Measurements from ENCODE around the gene COX7B2. TPM values are rescaled to one million over a fixed set of nuclear protein-coding genes. Genes with fewer than 3 reads are reported as not detected.

The COX7B2 gene
- polyA plus RNA-seq, 6 donors from 2014 or later: not detected

- H3K27ac Mint-ChIP-seq: no peak overlapping the region
- no peaks in the 10 kb centered on the region for H3K4me1 Mint-ChIP-seq
- no peak overlapping the region for H3K4me3 Mint-ChIP-seq
- H3K9me3 Mint-ChIP-seq: no peaks in the 10 kb centered on the region
- H3K27me3 Mint-ChIP-seq: peaks cover 0 to 3% (median 0%) of the 10 kb centered on the region in 3 donors
- H3K36me3 Mint-ChIP-seq: no peaks in the 10 kb centered on the region
- ATAC-seq (ENCODE audit: low read depth in 2 of 2): no peak
- no peak for DNase-seq
Measured at GRCh38 chr4:46856333-46856732, 52.7 kb downstream of the COX7B2 start.

- H3K4me3 Mint-ChIP-seq: no peak overlapping the region
- no peaks in the 10 kb centered on the region for H3K4me1 Mint-ChIP-seq
- H3K27me3 Mint-ChIP-seq: no peaks in the 10 kb centered on the region
- no peaks in the 10 kb centered on the region for H3K9me3 Mint-ChIP-seq
- no peak overlapping the region for H3K27ac Mint-ChIP-seq
- ATAC-seq (ENCODE audit: low read depth in 2 of 2): no peak
- DNase-seq: no peak
- H3K36me3 Mint-ChIP-seq: no peaks in the 10 kb centered on the region
Measured at GRCh38 chr4:46852800-46853199, 56.2 kb downstream of the COX7B2 start.

GRCh38 chr4:46850026-46850425, 59.0 kb downstream of the COX7B2 start:
- DNase-seq: no peak
- ATAC-seq (ENCODE audit: low read depth in 2 of 2): no peak

GRCh38 chr4:46844325-46844917, 64.6 kb downstream of the COX7B2 start:
- DNase-seq (peak; percentile 5), ATAC-seq (ENCODE audit: low read depth in 2 of 2) (no peak)
- H3K4me3 Mint-ChIP-seq: no peak overlapping the region
- no peaks in the 10 kb centered on the region for H3K27me3 Mint-ChIP-seq
- no peaks in the 10 kb centered on the region for H3K4me1 Mint-ChIP-seq
- H3K9me3 Mint-ChIP-seq: no peaks in the 10 kb centered on the region
- H3K36me3 Mint-ChIP-seq: no peaks in the 10 kb centered on the region
- no peak overlapping the region for H3K27ac Mint-ChIP-seq

More at GRCh38 chr4:46850026-46850425, 59.0 kb downstream of the COX7B2 start:
- Mint-ChIP-seq H3K9me3 (no peaks in the 10 kb centered on the region), H3K36me3 (no peaks in the 10 kb centered on the region), H3K4me3 (no peak overlapping the region), H3K4me1 (no peaks in the 10 kb centered on the region), H3K27ac (no peak overlapping the region), H3K27me3 (no peaks in the 10 kb centered on the region)

GRCh38 chr4:46839128-46839527, 69.9 kb downstream of the COX7B2 start:
- H3K4me1 Mint-ChIP-seq: no peaks in the 10 kb centered on the region
- ATAC-seq (ENCODE audit: low read depth in 2 of 2) (no peak), DNase-seq (no peak)
- H3K36me3 Mint-ChIP-seq: no peaks in the 10 kb centered on the region
- no peak overlapping the region for H3K4me3 Mint-ChIP-seq
- peak overlapping the region in 1 of 6 donors; percentile 56 for H3K27ac Mint-ChIP-seq
- no peaks in the 10 kb centered on the region for H3K9me3 Mint-ChIP-seq
- H3K27me3 Mint-ChIP-seq: no peaks in the 10 kb centered on the region

GRCh38 chr4:46837639-46838038, 71.4 kb downstream of the COX7B2 start:
- no peak for ATAC-seq (ENCODE audit: low read depth in 2 of 2)
- no peak overlapping the region for H3K4me3 Mint-ChIP-seq
- no peaks in the 10 kb centered on the region for H3K36me3 Mint-ChIP-seq
- no peaks in the 10 kb centered on the region for H3K4me1 Mint-ChIP-seq
- no peak overlapping the region for H3K27ac Mint-ChIP-seq
- no peak for DNase-seq
- H3K27me3 Mint-ChIP-seq: no peaks in the 10 kb centered on the region
- H3K9me3 Mint-ChIP-seq: peaks cover 0 to 1% (median 0%) of the 10 kb centered on the region in 7 donors

- H3K27ac Mint-ChIP-seq: no peak overlapping the region
- no peaks in the 10 kb centered on the region for H3K27me3 Mint-ChIP-seq
- no peak for ATAC-seq (ENCODE audit: low read depth in 2 of 2)
- H3K9me3 Mint-ChIP-seq: peaks cover 0 to 6% (median 0%) of the 10 kb centered on the region in 7 donors
- H3K4me1 Mint-ChIP-seq: no peaks in the 10 kb centered on the region
- H3K4me3 Mint-ChIP-seq: no peak overlapping the region
- no peaks in the 10 kb centered on the region for H3K36me3 Mint-ChIP-seq
- DNase-seq: no peak
Measured at GRCh38 chr4:46836584-46836983, 72.5 kb downstream of the COX7B2 start.

- Mint-ChIP-seq H3K4me3 (no peak overlapping the region), H3K27ac (no peak overlapping the region), H3K4me1 (no peaks in the 10 kb centered on the region), H3K36me3 (no peaks in the 10 kb centered on the region), H3K27me3 (no peaks in the 10 kb centered on the region), H3K9me3 (peaks cover 0 to 11% (median 3%) of the 10 kb centered on the region in 7 donors)
- no peak for ATAC-seq (ENCODE audit: low read depth in 2 of 2)
- DNase-seq: no peak
Measured at GRCh38 chr4:46830971-46831454, 78.0 kb downstream of the COX7B2 start.

- H3K4me1 Mint-ChIP-seq: no peaks in the 10 kb centered on the region
- no peaks in the 10 kb centered on the region for H3K36me3 Mint-ChIP-seq
- DNase-seq (no peak), ATAC-seq (ENCODE audit: low read depth in 2 of 2) (no peak)
- no peaks in the 10 kb centered on the region for H3K27me3 Mint-ChIP-seq
- peaks cover 0 to 6% (median 5%) of the 10 kb centered on the region in 7 donors for H3K9me3 Mint-ChIP-seq
- no peak overlapping the region for H3K4me3 Mint-ChIP-seq
- no peak overlapping the region for H3K27ac Mint-ChIP-seq
Measured at GRCh38 chr4:46820154-46820553, 88.9 kb downstream of the COX7B2 start.

GRCh38 chr4:46819095-46819494, 90.0 kb downstream of the COX7B2 start:
- H3K4me1 Mint-ChIP-seq: no peaks in the 10 kb centered on the region
- DNase-seq: no peak
- H3K4me3 Mint-ChIP-seq: no peak overlapping the region
- H3K27me3 Mint-ChIP-seq: no peaks in the 10 kb centered on the region
- H3K27ac Mint-ChIP-seq: no peak overlapping the region
- no peaks in the 10 kb centered on the region for H3K9me3 Mint-ChIP-seq
- no peaks in the 10 kb centered on the region for H3K36me3 Mint-ChIP-seq
- no peak for ATAC-seq (ENCODE audit: low read depth in 2 of 2)

- DNase-seq (no peak), ATAC-seq (ENCODE audit: low read depth in 2 of 2) (no peak)
- H3K36me3 Mint-ChIP-seq: no peaks in the 10 kb centered on the region
- H3K27ac Mint-ChIP-seq: no peak overlapping the region
- H3K4me1 Mint-ChIP-seq: no peaks in the 10 kb centered on the region
- no peaks in the 10 kb centered on the region for H3K9me3 Mint-ChIP-seq
- no peaks in the 10 kb centered on the region for H3K27me3 Mint-ChIP-seq
- H3K4me3 Mint-ChIP-seq: no peak overlapping the region
Measured at GRCh38 chr4:46818604-46819003, 90.4 kb downstream of the COX7B2 start.

- Mint-ChIP-seq H3K4me3 (no peak overlapping the region), H3K4me1 (no peaks in the 10 kb centered on the region), H3K27me3 (no peaks in the 10 kb centered on the region), H3K27ac (no peak overlapping the region), H3K36me3 (no peaks in the 10 kb centered on the region), H3K9me3 (peaks cover 0 to 4% (median 0%) of the 10 kb centered on the region in 7 donors)
- ATAC-seq (ENCODE audit: low read depth in 2 of 2): no peak
- no peak for DNase-seq
Measured at GRCh38 chr4:46817806-46818205, 91.2 kb downstream of the COX7B2 start.

- Mint-ChIP-seq H3K4me3 (no peak overlapping the region), H3K4me1 (no peaks in the 10 kb centered on the region), H3K27ac (no peak overlapping the region), H3K36me3 (no peaks in the 10 kb centered on the region), H3K9me3 (peaks cover 0 to 13% (median 5%) of the 10 kb centered on the region in 7 donors), H3K27me3 (no peaks in the 10 kb centered on the region)
- ATAC-seq (ENCODE audit: low read depth in 2 of 2) (no peak), DNase-seq (no peak)
Measured at GRCh38 chr4:46804781-46805413, 104.1 kb downstream of the COX7B2 start.

- ATAC-seq (ENCODE audit: low read depth in 2 of 2) (no peak), DNase-seq (no peak)
- Mint-ChIP-seq H3K27ac (no peak overlapping the region), H3K4me1 (no peaks in the 10 kb centered on the region), H3K9me3 (peaks cover 4 to 11% (median 7%) of the 10 kb centered on the region in 7 donors), H3K36me3 (no peaks in the 10 kb centered on the region), H3K4me3 (no peak overlapping the region), H3K27me3 (no peaks in the 10 kb centered on the region)
Measured at GRCh38 chr4:46793036-46793435, 116.0 kb downstream of the COX7B2 start.
